HEK293 (cell line): ENCODE data around the gene MPZL2.

Experiments used
- CTCF ChIA-PET: fragments of 350-600 bp; formaldehyde crosslinking; extraction: SDS; loops from one replicate; lab custom pipeline; 2021; ENCODE audit warnings: antibody characterized with exemption; lab: Yijun Ruan, JAX
- POLR2A ChIA-PET: fragments of 300-600 bp; formaldehyde crosslinking; extraction: SDS; loops from one replicate; lab custom pipeline; 2020; ENCODE audit warnings: antibody characterized with exemption, inconsistent platforms; lab: Yijun Ruan, JAX
- H3K27ac ChIP-seq: fragments of 200-500 bp; sonication (Bioruptor generic); 2 replicates; pipeline ENCODE4 v1.5.1; 2014; ENCODE audit warnings: low read depth, low read length, control low read depth, inconsistent platforms; ENCODE audit errors: extremely low read depth
- H3K36me3 ChIP-seq, 2 experiments: fragments of 200-500 bp in 1 of 2; sonication (Bioruptor generic) in 1 of 2; 1 replicate in 1 of 2; 2 replicates in 1 of 2; pipeline ENCODE4 v1.5.1; 2014 to 2017; ENCODE audit warnings: inconsistent platforms in 2 of 2, low read length in 2 of 2; ENCODE audit not compliant: control insufficient read depth in 2 of 2, insufficient read depth in 1 of 2
- H3K4me1 ChIP-seq: fragments of 200-500 bp; sonication (Bioruptor generic); 2 replicates; pipeline ENCODE4 v1.5.1; 2014; ENCODE audit warnings: mild to moderate bottlenecking, low read length, inconsistent platforms; ENCODE audit not compliant: control insufficient read depth, insufficient read depth
- H3K4me3 ChIP-seq: 2 replicates; pipeline ENCODE4 v1.5.1; 2011; ENCODE audit warnings: low read depth, mild to moderate bottlenecking, control low read depth, low read length, moderate library complexity
- H3K9me3 ChIP-seq: fragments of 200-500 bp; sonication (Bioruptor generic); 2 replicates; pipeline ENCODE4 v1.5.1; 2014; ENCODE audit warnings: low read depth, low read length, inconsistent platforms; ENCODE audit not compliant: control insufficient read depth, insufficient read depth
- KLF7 ChIP-seq: fragments of 450-650 bp; formaldehyde crosslinking; IDR thresholded peaks from 2 replicates; pipeline ENCODE4 v1.5.1; 2016; ENCODE audit warnings: missing biosample characterization, missing genetic modification characterization, borderline replicate concordance
- WT1 ChIP-seq: fragments of 450-650 bp; formaldehyde crosslinking; IDR thresholded peaks from 2 replicates; pipeline ENCODE4 v1.5.1; 2016; ENCODE audit warnings: missing biosample characterization, missing genetic modification characterization
- ZBTB11 ChIP-seq: fragments of 450-650 bp; formaldehyde crosslinking; conservative IDR thresholded peaks from 2 replicates; pipeline ENCODE4 v1.5.1; 2016; ENCODE audit warnings: low read depth, missing biosample characterization, missing genetic modification characterization
- ZBTB26 ChIP-seq: fragments of 450-650 bp; formaldehyde crosslinking; optimal IDR thresholded peaks from 2 replicates; pipeline ENCODE3; 2016; ENCODE audit warnings: missing biosample characterization, mild to moderate bottlenecking, missing genetic modification characterization
- ZEB2 ChIP-seq: fragments of 450-650 bp; formaldehyde crosslinking; IDR thresholded peaks from 2 replicates; pipeline ENCODE4 v1.5.1; 2016; ENCODE audit warnings: missing biosample characterization, missing genetic modification characterization
- ZFP3 ChIP-seq: fragments of 450-650 bp; formaldehyde crosslinking; IDR thresholded peaks from 2 replicates; pipeline ENCODE4 v1.5.1; 2016; ENCODE audit warnings: low read depth, missing biosample characterization, missing genetic modification characterization
- ZNF2 ChIP-seq: fragments of 450-650 bp; formaldehyde crosslinking; IDR thresholded peaks from 2 replicates; pipeline ENCODE4 v1.5.1; 2016; ENCODE audit warnings: missing biosample characterization, missing genetic modification characterization
- ZNF211 ChIP-seq: fragments of 450-650 bp; formaldehyde crosslinking; IDR thresholded peaks from 2 replicates; pipeline ENCODE4 v1.5.1; 2016; ENCODE audit warnings: low read depth, missing biosample characterization, missing genetic modification characterization
- ZNF24 ChIP-seq: fragments of 450-650 bp; formaldehyde crosslinking; IDR thresholded peaks from 2 replicates; pipeline ENCODE4 v1.5.1; 2016; ENCODE audit warnings: missing biosample characterization, missing genetic modification characterization
- ZNF324 ChIP-seq: fragments of 450-650 bp; formaldehyde crosslinking; IDR thresholded peaks from 2 replicates; pipeline ENCODE4 v1.5.1; 2016; ENCODE audit warnings: missing biosample characterization, missing genetic modification characterization
- ZNF391 ChIP-seq: fragments of 450-650 bp; formaldehyde crosslinking; IDR thresholded peaks from 2 replicates; pipeline ENCODE4 v1.5.1; 2016; ENCODE audit warnings: low read depth, missing biosample characterization, missing genetic modification characterization, borderline replicate concordance
- ZNF48 ChIP-seq: fragments of 450-650 bp; formaldehyde crosslinking; IDR thresholded peaks from 2 replicates; pipeline ENCODE4 v1.5.1; 2016; ENCODE audit warnings: missing biosample characterization, missing genetic modification characterization
- ZNF670 ChIP-seq: fragments of 450-650 bp; formaldehyde crosslinking; IDR thresholded peaks from 2 replicates; pipeline ENCODE4 v1.5.1; 2016; ENCODE audit warnings: missing biosample characterization, missing genetic modification characterization, low read depth
- ZNF677 ChIP-seq: fragments of 450-650 bp; IDR thresholded peaks from 2 replicates; pipeline ENCODE4 v1.5.0; 2018; ENCODE audit warnings: missing biosample characterization, mild to moderate bottlenecking, missing genetic modification characterization, moderate library complexity
- ZNF792 ChIP-seq: fragments of 450-650 bp; formaldehyde crosslinking; IDR thresholded peaks from 2 replicates; pipeline ENCODE4 v1.5.1; 2016; ENCODE audit warnings: missing biosample characterization, missing genetic modification characterization
- ZSCAN18 ChIP-seq: fragments of 450-650 bp; formaldehyde crosslinking; IDR thresholded peaks from 2 replicates; pipeline ENCODE4 v1.5.1; 2016; ENCODE audit warnings: missing biosample characterization, missing genetic modification characterization

MPZL2 gene

GRCh38 chr11:118229274-118229847, 34.7 kb downstream of the MPZL2 start:
- TF ChIP-seq ZNF391 (tag by site-specific recombination) (no peak), ZNF792 (tag by site-specific recombination) (no peak), ZNF670 (tag by site-specific recombination) (no peak), ZNF677 (tag by site-specific recombination) (no peak), KLF7 (no peak), ZBTB26 (tag by site-specific recombination) (no peak), ZFP3 (tag by site-specific recombination) (no peak), ZNF324 (tag by site-specific recombination) (no peak), ZNF211 (no peak), WT1 (tag by site-specific recombination) (no peak), ZNF48 (tag by site-specific recombination) (no peak)
- Histone ChIP-seq H3K9me3 (no peaks in the 10 kb centered on the region), H3K27ac (no peak overlapping the region), H3K4me3 (no peak overlapping the region), H3K36me3 (no peaks in the 10 kb centered on the region), H3K4me1 (no peaks in the 10 kb centered on the region)
- POLR2A ChIA-PET, result no interaction called here
- CTCF ChIA-PET, result no interaction called here

- H3K9me3 ChIP-seq, result no peaks in the 10 kb centered on the region
- CTCF ChIA-PET, result no interaction called here
- TF ChIP-seq ZSCAN18 (tag by site-specific recombination) (no peak), ZBTB11 (tag by site-specific recombination) (no peak), ZEB2 (tag by site-specific recombination) (no peak), ZNF211 (no peak), ZNF2 (tag by site-specific recombination) (no peak), ZNF24 (no peak)
- TF ChIP-seq, all 188 proteins: peak for 0
- H3K4me1 ChIP-seq, result no peaks in the 10 kb centered on the region
- POLR2A ChIA-PET, result no interaction called here
- H3K36me3 ChIP-seq, result no peaks in the 10 kb centered on the region
- no peak overlapping the region for H3K27ac ChIP-seq
- H3K4me3 ChIP-seq, result no peak overlapping the region
These were observed 36.0 kb downstream of the MPZL2 start for GRCh38 chr11:118227865-118228785.
